ENCODE data around the gene RADX.

Gene RADX

GRCh38 chrX:106710771-106711170, 99.0 kb downstream of the RADX start:
- H3K27ac ChIP-seq, result no peak overlapping the region
- TF ChIP-seq ZFX (IDR thresholded peaks at IDR 0.05; ENCODE audit: borderline replicate concordance) (no peak), CTCF (IDR thresholded peaks at IDR 0.05) (no peak)

- TF ChIP-seq CTCF (IDR thresholded peaks at IDR 0.05) (no peak), ZFX (IDR thresholded peaks at IDR 0.05; ENCODE audit: borderline replicate concordance) (no peak)
These were observed 99.6 kb downstream of the RADX start for GRCh38 chrX:106711375-106711774.

GRCh38 chrX:106716004-106716403, 104.2 kb downstream of the RADX start:
- TF ChIP-seq ZFX (IDR thresholded peaks at IDR 0.05; ENCODE audit: borderline replicate concordance) (no peak), CTCF (IDR thresholded peaks at IDR 0.05) (no peak)
- H3K27ac ChIP-seq, result no peak overlapping the region

More at GRCh38 chrX:106711375-106711774, 99.6 kb downstream of the RADX start:
- no peak overlapping the region for H3K27ac ChIP-seq

GRCh38 chrX:106716463-106716862, 104.7 kb downstream of the RADX start:
- TF ChIP-seq CTCF (IDR thresholded peaks at IDR 0.05) (no peak), ZFX (IDR thresholded peaks at IDR 0.05; ENCODE audit: borderline replicate concordance) (no peak)
- H3K27ac ChIP-seq, result no peak overlapping the region

- no peak overlapping the region for H3K27ac ChIP-seq
- TF ChIP-seq CTCF (IDR thresholded peaks at IDR 0.05) (no peak), ZFX (IDR thresholded peaks at IDR 0.05; ENCODE audit: borderline replicate concordance) (no peak)
These were observed 106.9 kb downstream of the RADX start for GRCh38 chrX:106718709-106719108.

- TF ChIP-seq CTCF (IDR thresholded peaks at IDR 0.05) (no peak), ZFX (IDR thresholded peaks at IDR 0.05; ENCODE audit: borderline replicate concordance) (no peak)
- no peak overlapping the region for H3K27ac ChIP-seq
These were observed 114.2 kb downstream of the RADX start for GRCh38 chrX:106725931-106726330.

- H3K27ac ChIP-seq, result no peak within 1 kb of the TSS
- TF ChIP-seq CTCF (IDR thresholded peaks at IDR 0.05) (no peak), ZFX (IDR thresholded peaks at IDR 0.05; ENCODE audit: borderline replicate concordance) (no peak)
These were observed 115.0 kb downstream of the RADX start, which contains the start of gene RNF128 for GRCh38 chrX:106726485-106727437. Gene RNF128 (plus strand): TSS chrX:106726701. CDS start chrX:106726914, 213 bp downstream.

Measured in 22Rv1 (cell line).